Stimulated activated naive B cell treated with anti-CD40 and anti-IgM and Interleukin-4, amounts not matched to agents 10 μg/mL and 1 μg/mL and 100 μg/mL, for 72 hours (primary cell): ENCODE data around the gene ATG16L1.
"Not testable (repeated sequence)": the region's sequence is repeated elsewhere in the genome, so short reads cannot be mapped to it uniquely, and the experiment has no call there.

Experiments used
- ATAC-seq, 2 donors: fragments of 150-1000 bp; cut with Tn5 transposase; replicated peaks; 2 replicates each; pipeline ENCODE4 v1.10.0; 2021; ENCODE audit warnings: moderate library complexity in 1 of 2
- DNase-seq: peaks from one replicate; pipeline ENCODE4 v3.0.0; 2021
- H3K27ac Mint-ChIP-seq: one replicate; pipeline ENCODE4 v1.8.0; 2022; ENCODE audit warnings: mild to moderate bottlenecking, mixed read lengths
- H3K27me3 Mint-ChIP-seq, 2 donors: one replicate each; pipeline ENCODE4 v1.8.0; 2022; ENCODE audit warnings: mixed read lengths in 2 of 2
- H3K36me3 Mint-ChIP-seq, 2 donors: one replicate each; pipeline ENCODE4 v1.8.0; 2022; ENCODE audit warnings: mixed read lengths in 2 of 2, mild to moderate bottlenecking in 1 of 2
- H3K4me1 Mint-ChIP-seq, 2 donors: one replicate each; pipeline ENCODE4 v1.8.0; 2022; ENCODE audit warnings: mixed read lengths in 2 of 2, mild to moderate bottlenecking in 1 of 2
- H3K4me3 Mint-ChIP-seq, 2 donors: one replicate each; pipeline ENCODE4 v1.8.0; 2022; ENCODE audit warnings: mild to moderate bottlenecking in 2 of 2, mixed read lengths in 2 of 2, moderate library complexity in 1 of 2
- H3K9me3 Mint-ChIP-seq, 2 donors: one replicate each; pipeline ENCODE4 v1.8.0; 2022; ENCODE audit warnings: mixed read lengths in 2 of 2, mild to moderate bottlenecking in 1 of 2

ATG16L1 gene

GRCh38 chr2:233328922-233329321 lies 77.4 kb downstream of the ATG16L1 start:
- Mint-ChIP-seq H3K9me3 (peaks cover 0 to 5% of the 10 kb centered on the region in 2 donors), H3K27ac (no peak overlapping the region), H3K4me3 (no peak overlapping the region), H3K4me1 (peaks cover 40 to 75% of the 10 kb centered on the region in 2 donors), H3K36me3 (peaks cover 6 to 12% of the 10 kb centered on the region in 2 donors), H3K27me3 (no peaks in the 10 kb centered on the region)
- DNase-seq (no peak), ATAC-seq (no peak)

- ATAC-seq (no peak), DNase-seq (no peak)
- H3K27me3 Mint-ChIP-seq, result no peaks in the 10 kb centered on the region
- H3K36me3 Mint-ChIP-seq, result peaks cover 6 to 12% of the 10 kb centered on the region in 2 donors
- H3K27ac Mint-ChIP-seq, result peak overlapping the region; percentile 21
- H3K4me1 Mint-ChIP-seq, result peaks cover 37 to 75% of the 10 kb centered on the region in 2 donors
- peaks cover 0 to 5% of the 10 kb centered on the region in 2 donors for H3K9me3 Mint-ChIP-seq
- no peak overlapping the region for H3K4me3 Mint-ChIP-seq
Observed at GRCh38 chr2:233329489-233330135, 78.1 kb downstream of the ATG16L1 start.

GRCh38 chr2:233331536-233331935 lies 80.1 kb downstream of the ATG16L1 start:
- Mint-ChIP-seq H3K4me1 (peaks cover 35 to 74% of the 10 kb centered on the region in 2 donors), H3K27me3 (no peaks in the 10 kb centered on the region), H3K4me3 (peak overlapping the region; percentile 14 to 66), H3K36me3 (peaks cover 6 to 12% of the 10 kb centered on the region in 2 donors), H3K27ac (peak overlapping the region; percentile 97), H3K9me3 (peaks cover 0 to 5% of the 10 kb centered on the region in 2 donors)
- DNase-seq, result peak; percentile 82
- peak; percentile 94 to 97 for ATAC-seq

GRCh38 chr2:233332125-233332524 lies 80.7 kb downstream of the ATG16L1 start:
- ATAC-seq, result no peak
- peak overlapping the region; percentile 80 for H3K27ac Mint-ChIP-seq
- no peak for DNase-seq
- H3K4me3 Mint-ChIP-seq, result no peak overlapping the region
- H3K36me3 Mint-ChIP-seq, result peaks cover 2 to 12% of the 10 kb centered on the region in 2 donors
- no peaks in the 10 kb centered on the region for H3K27me3 Mint-ChIP-seq
- H3K9me3 Mint-ChIP-seq, result peaks cover 0 to 5% of the 10 kb centered on the region in 2 donors
- H3K4me1 Mint-ChIP-seq, result peaks cover 32 to 68% of the 10 kb centered on the region in 2 donors

GRCh38 chr2:233334915-233335314 lies 83.4 kb downstream of the ATG16L1 start:
- Mint-ChIP-seq H3K9me3 (peaks cover 0 to 5% of the 10 kb centered on the region in 2 donors), H3K27ac (peak overlapping the region; percentile 25), H3K4me3 (no peak overlapping the region), H3K4me1 (peaks cover 43 to 80% of the 10 kb centered on the region in 2 donors), H3K36me3 (peaks cover 2 to 9% of the 10 kb centered on the region in 2 donors), H3K27me3 (no peaks in the 10 kb centered on the region)
- ATAC-seq (no peak), DNase-seq (no peak)

DNA sequence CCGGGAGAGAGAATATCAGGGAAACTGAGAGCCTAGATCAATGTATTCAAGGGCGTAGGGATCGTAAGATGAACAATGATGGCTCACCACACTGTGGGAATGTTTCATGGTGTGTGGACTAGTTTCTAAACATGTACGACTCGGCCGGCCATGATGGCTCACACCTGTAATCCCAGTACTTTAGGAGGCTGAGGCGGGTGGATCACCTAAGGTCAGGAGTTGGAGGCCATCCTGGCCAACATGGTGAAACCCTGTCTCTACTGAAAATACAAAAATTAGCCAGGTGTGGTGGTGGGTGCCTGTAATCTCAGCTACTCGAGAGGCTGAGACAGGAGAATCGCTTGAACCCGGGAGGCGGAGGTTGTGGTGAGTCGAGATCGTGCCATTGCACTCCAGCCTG lies 84.6 kb downstream of the ATG16L1 start:
- H3K9me3 Mint-ChIP-seq, ATAC-seq, H3K27ac Mint-ChIP-seq, H3K36me3 Mint-ChIP-seq, DNase-seq, H3K4me3 Mint-ChIP-seq, H3K27me3 Mint-ChIP-seq: not testable (repeated sequence)
- H3K4me1 Mint-ChIP-seq, result peaks cover 43 to 73% of the 10 kb centered on the region in 2 donors

DNA sequence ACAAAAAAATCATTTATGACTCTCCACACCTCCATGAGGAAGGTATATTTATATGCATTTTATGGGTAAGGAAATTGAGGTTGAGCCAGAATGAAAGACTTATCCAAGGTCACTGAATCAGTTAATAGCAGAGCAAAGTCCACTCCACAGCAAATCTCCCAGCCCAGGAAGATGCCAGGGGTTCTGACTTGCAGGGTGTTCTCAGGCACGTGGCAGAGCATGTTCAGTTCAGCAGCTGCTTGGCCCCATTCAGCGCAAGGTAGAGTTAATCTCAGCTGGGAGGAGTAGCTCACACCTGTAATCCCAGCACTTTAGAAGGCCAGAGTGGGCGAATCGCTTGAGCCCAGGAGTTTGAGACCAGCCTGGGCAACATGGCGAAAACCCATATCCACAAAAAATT lies 85.1 kb downstream of the ATG16L1 start:
- DNase-seq (no peak), ATAC-seq (no peak)
- Mint-ChIP-seq H3K27ac (no peak overlapping the region), H3K27me3 (no peaks in the 10 kb centered on the region), H3K4me3 (no peak overlapping the region), H3K4me1 (peaks cover 38 to 68% of the 10 kb centered on the region in 2 donors), H3K9me3 (no peaks in the 10 kb centered on the region), H3K36me3 (peaks cover 0 to 2% of the 10 kb centered on the region in 2 donors)

DNA sequence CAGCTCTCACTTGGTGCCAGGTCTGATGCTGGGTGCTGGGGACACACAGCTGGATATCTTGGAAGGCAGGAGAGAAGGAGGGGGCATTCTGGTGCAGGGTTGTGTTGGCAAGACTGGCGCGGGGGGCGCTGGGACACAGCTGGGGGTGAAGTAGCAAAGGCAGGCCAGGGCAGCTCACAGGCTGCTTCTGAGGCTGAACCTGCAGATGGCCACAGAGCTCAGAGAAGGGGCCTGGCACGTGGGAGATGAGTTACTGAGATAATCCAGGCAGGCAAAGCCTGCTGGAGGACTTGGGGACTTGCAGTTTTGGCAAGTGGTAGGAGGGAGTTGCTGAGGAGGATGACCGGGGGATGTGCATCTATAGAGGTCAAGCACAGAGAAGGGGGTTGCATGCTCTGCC lies 86.6 kb downstream of the ATG16L1 start:
- H3K36me3 Mint-ChIP-seq, result no peaks in the 10 kb centered on the region
- H3K4me3 Mint-ChIP-seq, result no peak overlapping the region
- peaks cover 34 to 58% of the 10 kb centered on the region in 2 donors for H3K4me1 Mint-ChIP-seq
- DNase-seq (no peak), ATAC-seq (peak in 1 of 2 donors; percentile 21)
- no peaks in the 10 kb centered on the region for H3K27me3 Mint-ChIP-seq
- H3K9me3 Mint-ChIP-seq, result no peaks in the 10 kb centered on the region
- H3K27ac Mint-ChIP-seq, result no peak overlapping the region

- ATAC-seq, result peak; percentile 70 to 80
- H3K4me1 Mint-ChIP-seq, result peaks cover 30 to 50% of the 10 kb centered on the region in 2 donors
- H3K9me3 Mint-ChIP-seq, result no peaks in the 10 kb centered on the region
- no peak overlapping the region for H3K4me3 Mint-ChIP-seq
- DNase-seq, result no peak
- no peaks in the 10 kb centered on the region for H3K36me3 Mint-ChIP-seq
- H3K27ac Mint-ChIP-seq, result no peak overlapping the region
- H3K27me3 Mint-ChIP-seq, result no peaks in the 10 kb centered on the region
Observed at GRCh38 chr2:233338812-233339368, 87.4 kb downstream of the ATG16L1 start.

GRCh38 chr2:233339427-233339826 lies 88.0 kb downstream of the ATG16L1 start:
- DNase-seq (no peak), ATAC-seq (no peak)
- H3K27ac Mint-ChIP-seq, result no peak overlapping the region
- no peak overlapping the region for H3K4me3 Mint-ChIP-seq
- no peaks in the 10 kb centered on the region for H3K9me3 Mint-ChIP-seq
- H3K27me3 Mint-ChIP-seq, result no peaks in the 10 kb centered on the region
- H3K4me1 Mint-ChIP-seq, result peaks cover 28 to 44% of the 10 kb centered on the region in 2 donors
- H3K36me3 Mint-ChIP-seq, result no peaks in the 10 kb centered on the region

- H3K27me3 Mint-ChIP-seq, result no peaks in the 10 kb centered on the region
- H3K4me3 Mint-ChIP-seq, result no peak overlapping the region
- no peak overlapping the region for H3K27ac Mint-ChIP-seq
- H3K36me3 Mint-ChIP-seq, result no peaks in the 10 kb centered on the region
- peaks cover 22 to 36% of the 10 kb centered on the region in 2 donors for H3K4me1 Mint-ChIP-seq
- DNase-seq (no peak), ATAC-seq (no peak)
- H3K9me3 Mint-ChIP-seq, result no peaks in the 10 kb centered on the region
Observed at GRCh38 chr2:233341296-233341695, 89.8 kb downstream of the ATG16L1 start.

- no peaks in the 10 kb centered on the region for H3K27me3 Mint-ChIP-seq
- peaks cover 27 to 46% of the 10 kb centered on the region in 2 donors for H3K4me1 Mint-ChIP-seq
- ATAC-seq, result no peak
- no peak overlapping the region for H3K4me3 Mint-ChIP-seq
- no peak overlapping the region for H3K27ac Mint-ChIP-seq
- H3K36me3 Mint-ChIP-seq, result no peaks in the 10 kb centered on the region
- H3K9me3 Mint-ChIP-seq, result no peaks in the 10 kb centered on the region
- no peak for DNase-seq
Observed at GRCh38 chr2:233342301-233342700, 90.8 kb downstream of the ATG16L1 start.

- H3K4me1 Mint-ChIP-seq, result peaks cover 26 to 46% of the 10 kb centered on the region in 2 donors
Observed at GRCh38 chr2:233343171-233343705, 91.8 kb downstream of the ATG16L1 start.

More at GRCh38 chr2:233343171-233343705, 91.8 kb downstream of the ATG16L1 start:
- Mint-ChIP-seq H3K4me3 (no peak overlapping the region), H3K27me3 (no peaks in the 10 kb centered on the region), H3K27ac (no peak overlapping the region), H3K9me3 (no peaks in the 10 kb centered on the region), H3K36me3 (no peaks in the 10 kb centered on the region)
- DNase-seq (no peak), ATAC-seq (no peak)
